GM19324 (cell line): ENCODE results near the gene C6orf120.
A peak's percentile ranks its signal among the peaks of the same experiment; 100 is the strongest.

Source experiments
- ATAC-seq: cut with Tn5 transposase; IDR thresholded peaks from one replicate; pipeline ENCODE4 v1.9.1; 2021; ENCODE audit warnings: mild to moderate bottlenecking, moderate library complexity; ENCODE audit not compliant: unreplicated experiment, low FRiP score

C6orf120 gene

GRCh38 chr6:169701954-169702839 lies at the start of gene C6orf120, which contains the start of gene WDR27:
C6orf120 (plus strand) TSS chr6:169702126; CDS start chr6:169702460, 334 bp downstream.
WDR27 (minus strand) TSS chr6:169702029; CDS start chr6:169689005, 13,024 bp downstream.
- peak; percentile 97 for ATAC-seq

GRCh38 chr6:169652896-169653295 lies 49.0 kb upstream of the C6orf120 start:
- ATAC-seq: no peak

- ATAC-seq: no peak
Measured at GRCh38 chr6:169653691-169654090, 48.2 kb upstream of the C6orf120 start.

- peak; percentile 85 for ATAC-seq
Measured at GRCh38 chr6:169654598-169655391, 47.1 kb upstream of the C6orf120 start.

- no peak for ATAC-seq
Measured at GRCh38 chr6:169656546-169657283, 45.2 kb upstream of the C6orf120 start.

- no peak for ATAC-seq
Measured at GRCh38 chr6:169657284-169657610, 44.7 kb upstream of the C6orf120 start.

- ATAC-seq: no peak
Measured at GRCh38 chr6:169659820-169660610, 41.9 kb upstream of the C6orf120 start.

GRCh38 chr6:169660751-169661390 lies 41.1 kb upstream of the C6orf120 start:
- ATAC-seq: no peak

GRCh38 chr6:169661391-169661756 lies 40.6 kb upstream of the C6orf120 start:
- no peak for ATAC-seq

GRCh38 chr6:169663468-169663867 lies 38.5 kb upstream of the C6orf120 start:
- ATAC-seq: no peak

- no peak for ATAC-seq
Measured at GRCh38 chr6:169664227-169664626, 37.7 kb upstream of the C6orf120 start.

GRCh38 chr6:169665289-169665688 lies 36.6 kb upstream of the C6orf120 start:
- ATAC-seq: no peak

- ATAC-seq: no peak
Measured at GRCh38 chr6:169666441-169666840, 35.5 kb upstream of the C6orf120 start.

GRCh38 chr6:169667716-169668115 lies 34.2 kb upstream of the C6orf120 start:
- ATAC-seq: no peak

GRCh38 chr6:169668203-169668847 lies 33.6 kb upstream of the C6orf120 start:
- no peak for ATAC-seq

GRCh38 chr6:169669147-169669546 lies 32.8 kb upstream of the C6orf120 start:
- ATAC-seq: no peak

- ATAC-seq: no peak
Measured at GRCh38 chr6:169669889-169670288, 32.0 kb upstream of the C6orf120 start.

GRCh38 chr6:169671563-169671962 lies 30.4 kb upstream of the C6orf120 start:
- no peak for ATAC-seq

GRCh38 chr6:169675011-169675410 lies 26.9 kb upstream of the C6orf120 start:
- no peak for ATAC-seq
